ENCODE measurements around the gene MCC.

DNA sequence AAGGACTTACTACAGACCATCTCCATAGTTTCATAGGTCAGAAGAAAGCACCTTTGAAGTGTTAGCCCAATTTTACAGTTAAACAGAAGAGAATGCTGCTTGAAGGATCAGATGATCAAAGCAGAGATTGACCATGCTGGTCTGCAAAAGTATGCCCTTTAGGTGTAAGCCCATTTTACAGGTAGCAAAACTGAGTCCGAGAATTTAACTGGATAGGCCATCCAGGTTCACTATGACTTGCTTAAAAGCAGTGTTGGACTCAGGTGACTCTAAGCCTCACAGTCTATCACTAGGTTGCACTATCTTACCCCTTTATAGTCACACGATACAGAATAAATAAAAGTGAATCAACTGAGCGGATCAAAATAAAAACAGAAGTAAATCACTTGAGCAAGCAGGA is 299.0 kb downstream of the MCC start:
- TF ChIP-seq CTCF (IDR thresholded peaks at IDR 0.05 in 4 of 5, conservative IDR thresholded peaks at IDR 0.05 in 1 of 5), result no peak
- no peak for TF ChIP-seq POLR2A (IDR thresholded peaks at IDR 0.05)
